ENCODE data around the gene FST.

GRCh38 chr5:53438486-53439472 is 41.6 kb upstream of the FST start:
- TF ChIP-seq CTCF (IDR thresholded peaks at IDR 0.05; ENCODE audit: low read depth, low read length, poor library complexity, severe bottlenecking) (no peak), EZH2phosphoT487 (IDR thresholded peaks at IDR 0.05; ENCODE audit: borderline replicate concordance, low read length) (no peak)
